HEK293 (cell line): ENCODE measurements around the gene ATXN10.
A peak's percentile ranks its signal among the peaks of the same experiment; 100 is the strongest.

Experiments used
- CTCF ChIA-PET: fragments of 350-600 bp; formaldehyde crosslinking; extraction: SDS; loops from one replicate; lab custom pipeline; 2021; ENCODE audit warnings: antibody characterized with exemption; lab: Yijun Ruan, JAX
- POLR2A ChIA-PET: fragments of 300-600 bp; formaldehyde crosslinking; extraction: SDS; loops from one replicate; lab custom pipeline; 2020; ENCODE audit warnings: antibody characterized with exemption, inconsistent platforms; lab: Yijun Ruan, JAX
- H3K27ac ChIP-seq: fragments of 200-500 bp; sonication (Bioruptor generic); 2 replicates; pipeline ENCODE4 v1.5.1; 2014; ENCODE audit warnings: low read depth, low read length, control low read depth, inconsistent platforms; ENCODE audit errors: extremely low read depth
- H3K36me3 ChIP-seq, 2 experiments: fragments of 200-500 bp in 1 of 2; sonication (Bioruptor generic) in 1 of 2; 1 replicate in 1 of 2; 2 replicates in 1 of 2; pipeline ENCODE4 v1.5.1; 2014 to 2017; ENCODE audit warnings: inconsistent platforms in 2 of 2, low read length in 2 of 2; ENCODE audit not compliant: control insufficient read depth in 2 of 2, insufficient read depth in 1 of 2
- H3K4me1 ChIP-seq: fragments of 200-500 bp; sonication (Bioruptor generic); 2 replicates; pipeline ENCODE4 v1.5.1; 2014; ENCODE audit warnings: mild to moderate bottlenecking, low read length, inconsistent platforms; ENCODE audit not compliant: control insufficient read depth, insufficient read depth
- H3K4me3 ChIP-seq: 2 replicates; pipeline ENCODE4 v1.5.1; 2011; ENCODE audit warnings: low read depth, mild to moderate bottlenecking, control low read depth, low read length, moderate library complexity
- H3K9me3 ChIP-seq: fragments of 200-500 bp; sonication (Bioruptor generic); 2 replicates; pipeline ENCODE4 v1.5.1; 2014; ENCODE audit warnings: low read depth, low read length, inconsistent platforms; ENCODE audit not compliant: control insufficient read depth, insufficient read depth
- GLIS1 ChIP-seq: fragments of 450-650 bp; formaldehyde crosslinking; IDR thresholded peaks from 2 replicates; pipeline ENCODE4 v1.5.1; 2016; ENCODE audit warnings: missing biosample characterization, missing genetic modification characterization
- GLIS2 ChIP-seq: fragments of 450-650 bp; formaldehyde crosslinking; IDR thresholded peaks from 2 replicates; pipeline ENCODE4 v1.5.1; 2016; ENCODE audit warnings: missing biosample characterization, missing genetic modification characterization
- HIC1 ChIP-seq: fragments of 450-650 bp; formaldehyde crosslinking; IDR thresholded peaks from 2 replicates; pipeline ENCODE4 v1.5.1; 2016; ENCODE audit warnings: missing biosample characterization, missing genetic modification characterization
- KLF7 ChIP-seq: fragments of 450-650 bp; formaldehyde crosslinking; IDR thresholded peaks from 2 replicates; pipeline ENCODE4 v1.5.1; 2016; ENCODE audit warnings: missing biosample characterization, missing genetic modification characterization, borderline replicate concordance
- ZBTB11 ChIP-seq: fragments of 450-650 bp; formaldehyde crosslinking; conservative IDR thresholded peaks from 2 replicates; pipeline ENCODE4 v1.5.1; 2016; ENCODE audit warnings: low read depth, missing biosample characterization, missing genetic modification characterization
- ZBTB20 ChIP-seq: fragments of 450-650 bp; formaldehyde crosslinking; IDR thresholded peaks from 2 replicates; pipeline ENCODE4 v1.5.1; 2016; ENCODE audit warnings: missing biosample characterization, missing genetic modification characterization
- ZBTB48 ChIP-seq: fragments of 450-650 bp; formaldehyde crosslinking; IDR thresholded peaks from 2 replicates; pipeline ENCODE4 v1.5.1; 2016; ENCODE audit warnings: missing biosample characterization, missing genetic modification characterization
- ZNF302 ChIP-seq: fragments of 450-650 bp; formaldehyde crosslinking; IDR thresholded peaks from 2 replicates; pipeline ENCODE4 v1.5.1; 2016; ENCODE audit warnings: missing biosample characterization, missing genetic modification characterization, low read depth
- ZNF37A ChIP-seq: fragments of 450-650 bp; IDR thresholded peaks from 2 replicates; pipeline ENCODE4 v1.5.1; 2018; ENCODE audit warnings: missing biosample characterization, missing genetic modification characterization
- ZNF433 ChIP-seq: fragments of 450-650 bp; formaldehyde crosslinking; IDR thresholded peaks from 2 replicates; pipeline ENCODE4 v1.5.1; 2016; ENCODE audit warnings: missing biosample characterization, missing genetic modification characterization, low read depth
- ZNF555 ChIP-seq: fragments of 450-650 bp; formaldehyde crosslinking; conservative IDR thresholded peaks from 2 replicates; pipeline ENCODE4 v1.5.1; 2017; ENCODE audit warnings: missing biosample characterization, mild to moderate bottlenecking, missing genetic modification characterization, inconsistent platforms
- ZNF596 ChIP-seq: fragments of 450-650 bp; IDR thresholded peaks from 2 replicates; pipeline ENCODE4 v1.5.0; 2018; ENCODE audit warnings: missing biosample characterization, mild to moderate bottlenecking, missing genetic modification characterization, moderate library complexity
- ZNF707 ChIP-seq: fragments of 450-650 bp; formaldehyde crosslinking; IDR thresholded peaks from 2 replicates; pipeline ENCODE4 v1.5.1; 2016; ENCODE audit warnings: missing biosample characterization, missing genetic modification characterization
- ZNF777 ChIP-seq: fragments of 450-650 bp; formaldehyde crosslinking; IDR thresholded peaks from 2 replicates; pipeline ENCODE4 v1.5.1; 2017; ENCODE audit warnings: missing biosample characterization, missing genetic modification characterization, borderline replicate concordance
- ZSCAN16 ChIP-seq: fragments of 450-650 bp; formaldehyde crosslinking; IDR thresholded peaks from 2 replicates; pipeline ENCODE4 v1.5.1; 2016; ENCODE audit warnings: missing biosample characterization, missing genetic modification characterization
- ZSCAN4 ChIP-seq: fragments of 450-650 bp; formaldehyde crosslinking; IDR thresholded peaks from 2 replicates; pipeline ENCODE4 v1.5.1; 2017; ENCODE audit warnings: missing biosample characterization, missing genetic modification characterization
- TF ChIP-seq, protein P1 (sequence below): fragments of 450-650 bp; formaldehyde crosslinking; IDR thresholded peaks from 2 replicates; pipeline ENCODE4; 2016; ENCODE audit warnings: missing biosample characterization, missing genetic modification characterization

ATXN10 gene

GRCh38 chr22:45884201-45885062, 212.8 kb downstream of the ATXN10 start:
- TF ChIP-seq ZBTB20 (tag by site-specific recombination) (no peak), ZBTB48 (tag by site-specific recombination) (0 out of 2 replicates have a peak, but pooled peaks have one; percentile 7)
- no peaks in the 10 kb centered on the region for H3K9me3 ChIP-seq
- CTCF ChIA-PET: interaction anchor here (0.6 to 1.0 kb wide), 2 partner anchors 261 to 306 kb away, joined by 3 to 4 read pairs; no protein-coding TSS in a partner anchor
- POLR2A ChIA-PET: no interaction called here
- H3K27ac ChIP-seq: no peak overlapping the region
- H3K4me1 ChIP-seq: no peaks in the 10 kb centered on the region
- H3K4me3 ChIP-seq: no peak overlapping the region
- no peaks in the 10 kb centered on the region for H3K36me3 ChIP-seq

DNA sequence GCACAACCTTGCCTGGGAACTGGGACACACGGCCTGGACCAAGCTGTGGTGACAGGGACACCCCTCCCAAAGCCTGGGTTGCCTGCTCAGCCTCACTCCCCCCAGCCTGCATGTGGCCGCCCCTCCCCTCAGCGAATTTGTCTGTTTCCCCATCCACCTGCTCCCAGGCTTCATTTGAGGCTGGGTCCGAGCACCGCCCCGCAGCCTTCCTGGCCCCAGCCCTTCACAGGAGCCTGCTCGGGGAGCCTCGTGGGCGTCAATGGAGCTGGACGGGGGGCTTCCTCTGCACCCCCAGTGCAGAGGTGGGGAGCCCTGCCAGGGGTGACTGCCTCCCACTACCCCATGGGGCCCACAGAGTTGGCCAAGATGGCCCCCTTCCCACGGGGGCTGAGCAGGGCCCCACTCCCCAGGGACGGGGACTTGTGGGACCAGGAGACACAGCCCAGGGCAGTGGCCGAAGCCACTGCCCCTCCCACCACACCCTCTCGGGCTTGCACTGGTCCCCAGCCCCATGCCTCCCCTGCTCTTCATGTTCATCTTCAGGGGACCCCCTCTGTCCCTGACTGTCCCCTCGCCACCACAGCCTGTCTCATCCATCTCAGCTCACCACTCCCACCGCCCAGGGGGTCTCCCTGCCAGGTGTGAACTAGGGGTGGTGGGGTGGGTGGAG, 213.7 kb downstream of the ATXN10 start:
- ChIA-PET POLR2A (no interaction called here), CTCF (no interaction called here)
- Histone ChIP-seq H3K4me1 (no peaks in the 10 kb centered on the region), H3K36me3 (no peaks in the 10 kb centered on the region), H3K4me3 (no peak overlapping the region), H3K27ac (no peak overlapping the region), H3K9me3 (no peaks in the 10 kb centered on the region)
- TF ChIP-seq ZNF37A (no peak), GLIS2 (tag by site-specific recombination) (0 out of 2 replicates have a peak, but pooled peaks have one; percentile 12)

DNA sequence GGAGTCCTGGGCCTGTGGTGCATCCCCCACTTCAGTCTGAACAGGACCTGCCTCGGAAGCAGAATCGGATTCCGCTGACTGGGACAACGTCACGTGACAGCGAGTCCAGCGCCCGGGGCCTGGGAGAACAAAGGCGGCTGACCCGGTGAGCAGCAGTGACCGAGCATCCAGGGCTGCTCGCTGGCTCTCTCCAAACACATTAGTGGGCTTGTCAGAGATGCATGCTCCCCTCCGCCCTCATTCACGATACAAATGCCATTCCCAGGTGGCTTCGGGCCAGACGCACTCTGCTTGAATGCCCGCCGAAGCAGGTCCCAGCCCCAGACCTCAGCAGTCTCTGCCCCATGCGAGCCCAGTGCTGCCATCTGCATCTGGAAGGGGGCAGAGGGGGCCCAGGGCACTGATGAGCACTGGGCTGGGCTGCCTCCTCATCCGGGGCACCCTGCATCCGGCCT, 214.3 kb downstream of the ATXN10 start:
- TF ChIP-seq ZNF302 (tag by site-specific recombination): no peak
- 0 out of 2 replicates have a peak, but pooled peaks have one; percentile 20 for TF ChIP-seq HIC1 (tag by site-specific recombination)
- Histone ChIP-seq H3K27ac (no peak overlapping the region), H3K4me3 (no peak overlapping the region), H3K4me1 (no peaks in the 10 kb centered on the region), H3K36me3 (no peaks in the 10 kb centered on the region), H3K9me3 (no peaks in the 10 kb centered on the region)
- CTCF ChIA-PET: no interaction called here
- POLR2A ChIA-PET: no interaction called here

- Histone ChIP-seq H3K4me3 (no peak overlapping the region), H3K27ac (no peak overlapping the region), H3K9me3 (no peaks in the 10 kb centered on the region), H3K36me3 (no peaks in the 10 kb centered on the region), H3K4me1 (no peaks in the 10 kb centered on the region)
- ChIA-PET POLR2A (no interaction called here), CTCF (no interaction called here)
- TF ChIP-seq GLIS1 (tag by site-specific recombination): no peak
- no peak for TF ChIP-seq ZNF302 (tag by site-specific recombination)
- no peak for TF ChIP-seq ZNF707 (tag by site-specific recombination)
- TF ChIP-seq ZSCAN16 (tag by site-specific recombination): no peak
- no peak for TF ChIP-seq ZNF596
- no peak for TF ChIP-seq ZNF37A
- no peak for TF ChIP-seq ZNF777 (tag by site-specific recombination)
- no peak for TF ChIP-seq ZNF433 (tag by site-specific recombination)
- no peak for TF ChIP-seq KLF7 (tag by site-specific recombination)
- no peak for TF ChIP-seq ZNF555
- TF ChIP-seq ZSCAN4: no peak
- TF ChIP-seq, protein P1, sequence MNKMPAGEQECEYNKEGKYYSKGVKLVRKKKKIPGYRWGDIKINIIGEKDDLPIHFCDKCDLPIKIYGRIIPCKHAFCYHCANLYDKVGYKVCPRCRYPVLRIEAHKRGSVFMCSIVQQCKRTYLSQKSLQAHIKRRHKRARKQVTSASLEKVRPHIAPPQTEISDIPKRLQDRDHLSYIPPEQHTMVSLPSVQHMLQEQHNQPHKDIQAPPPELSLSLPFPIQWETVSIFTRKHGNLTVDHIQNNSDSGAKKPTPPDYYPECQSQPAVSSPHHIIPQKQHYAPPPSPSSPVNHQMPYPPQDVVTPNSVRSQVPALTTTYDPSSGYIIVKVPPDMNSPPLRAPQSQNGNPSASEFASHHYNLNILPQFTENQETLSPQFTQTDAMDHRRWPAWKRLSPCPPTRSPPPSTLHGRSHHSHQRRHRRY (tag by site-specific recombination): no peak
- TF ChIP-seq ZBTB11 (tag by site-specific recombination): no peak
Measured at GRCh38 chr22:45886540-45886939, 214.9 kb downstream of the ATXN10 start.
